ENCODE data around the gene RPL14. TPM values are rescaled to one million over a fixed set of nuclear protein-coding genes. Genes with fewer than 3 reads are reported as not detected.

The RPL14 gene
- total and polyA plus RNA-seq, 2 of the 13 experiments (the other 11 are each of a cell fraction or from before 2014, with no cell fraction given): 502 to 1,291 TPM

- no peak for TF ChIP-seq CHD4 (IDR thresholded peaks at IDR 0.05; ENCODE audit: borderline replicate concordance, low read length)
- no peak for TF ChIP-seq HMG20A (CRISPR knock-in tag; IDR thresholded peaks at IDR 0.05; ENCODE audit: borderline replicate concordance)
- no peak for TF ChIP-seq ZNF652 (CRISPR knock-in tag; IDR thresholded peaks at IDR 0.05; ENCODE audit: borderline replicate concordance, low read depth)
- no peak for TF ChIP-seq SUZ12 (IDR thresholded peaks at IDR 0.05; ENCODE audit: low read depth, low read length)
- TF ChIP-seq RARA (CRISPR knock-in tag; IDR thresholded peaks at IDR 0.05): 0 out of 2 replicates have a peak, but pooled peaks have one; percentile 5
Observed at GRCh38 chr3:40456940-40457823, at the start of gene RPL14 (continued).

- intact Hi-C loops (cut with micrococcal nuclease; ENCODE audit: unreplicated experiment) (no loop called here), in situ Hi-C loops (cut with HindIII; ENCODE audit: extremely low pct_ligation_motif_present, low pct_unique_long_range_greater_than_20kb) (no loop called here)
- H3K4me1 ChIP-seq (ENCODE audit: insufficient read depth, low read length): no peaks in the 10 kb centered on the region
- H3K79me2 ChIP-seq (ENCODE audit: insufficient read depth, low read length): no peaks in the 10 kb centered on the region
- H3K9ac ChIP-seq (ENCODE audit: insufficient read depth, low read depth, low read length): no peak overlapping the region
- DNase-seq (ENCODE audit: low spot score): no peak
- no peak for FAIRE-seq
- POLR2A ChIA-PET: no interaction called here
- WGBS (ENCODE audit: low lambda C conversion rate): 38% methylated on average over 3 of the region's 3 CpGs
- no peak overlapping the region for H3K27ac ChIP-seq (ENCODE audit: extremely low read length, insufficient read depth, low read length)
- ATAC-seq: no peak
- no peak overlapping the region for H3K4me3 ChIP-seq (replicated peaks in 1 of 3; ENCODE audit: insufficient read depth in 1 of 3, low read depth in 2 of 3, low read length in 3 of 3)
- CTCF ChIA-PET (ENCODE audit: low intra/inter-chr PET ratio, low total read pairs): no interaction called here
- no peaks in the 10 kb centered on the region for H4K20me1 ChIP-seq (ENCODE audit: insufficient read depth, low read length)
- H3K27me3 ChIP-seq (ENCODE audit: control insufficient read depth in 1 of 2, insufficient read depth in 2 of 2, low read length in 2 of 2): no peaks in the 10 kb centered on the region; a peak in 1 of 5 replicates
- H2AFZ ChIP-seq (ENCODE audit: low read length): no peak overlapping the region
- no peak overlapping the region for H3K4me2 ChIP-seq (ENCODE audit: low read depth, low read length)
- no peaks in the 10 kb centered on the region for H3K9me3 ChIP-seq (ENCODE audit: low read length)
- no peaks in the 10 kb centered on the region for H3K36me3 ChIP-seq (replicated peaks in 1 of 2; ENCODE audit: control insufficient read depth in 1 of 2, insufficient read depth in 2 of 2, low read length in 2 of 2)
- BruUV-seq (replicated peaks): no TSS peak
- TF ChIP-seq KIAA2018 (CRISPR knock-in tag; IDR thresholded peaks at IDR 0.05; ENCODE audit: borderline replicate concordance): no peak
- no peak for TF ChIP-seq EZH2 (conservative IDR thresholded peaks at IDR 0.05; ENCODE audit: low read depth, low read length)
- TF ChIP-seq, protein P1, sequence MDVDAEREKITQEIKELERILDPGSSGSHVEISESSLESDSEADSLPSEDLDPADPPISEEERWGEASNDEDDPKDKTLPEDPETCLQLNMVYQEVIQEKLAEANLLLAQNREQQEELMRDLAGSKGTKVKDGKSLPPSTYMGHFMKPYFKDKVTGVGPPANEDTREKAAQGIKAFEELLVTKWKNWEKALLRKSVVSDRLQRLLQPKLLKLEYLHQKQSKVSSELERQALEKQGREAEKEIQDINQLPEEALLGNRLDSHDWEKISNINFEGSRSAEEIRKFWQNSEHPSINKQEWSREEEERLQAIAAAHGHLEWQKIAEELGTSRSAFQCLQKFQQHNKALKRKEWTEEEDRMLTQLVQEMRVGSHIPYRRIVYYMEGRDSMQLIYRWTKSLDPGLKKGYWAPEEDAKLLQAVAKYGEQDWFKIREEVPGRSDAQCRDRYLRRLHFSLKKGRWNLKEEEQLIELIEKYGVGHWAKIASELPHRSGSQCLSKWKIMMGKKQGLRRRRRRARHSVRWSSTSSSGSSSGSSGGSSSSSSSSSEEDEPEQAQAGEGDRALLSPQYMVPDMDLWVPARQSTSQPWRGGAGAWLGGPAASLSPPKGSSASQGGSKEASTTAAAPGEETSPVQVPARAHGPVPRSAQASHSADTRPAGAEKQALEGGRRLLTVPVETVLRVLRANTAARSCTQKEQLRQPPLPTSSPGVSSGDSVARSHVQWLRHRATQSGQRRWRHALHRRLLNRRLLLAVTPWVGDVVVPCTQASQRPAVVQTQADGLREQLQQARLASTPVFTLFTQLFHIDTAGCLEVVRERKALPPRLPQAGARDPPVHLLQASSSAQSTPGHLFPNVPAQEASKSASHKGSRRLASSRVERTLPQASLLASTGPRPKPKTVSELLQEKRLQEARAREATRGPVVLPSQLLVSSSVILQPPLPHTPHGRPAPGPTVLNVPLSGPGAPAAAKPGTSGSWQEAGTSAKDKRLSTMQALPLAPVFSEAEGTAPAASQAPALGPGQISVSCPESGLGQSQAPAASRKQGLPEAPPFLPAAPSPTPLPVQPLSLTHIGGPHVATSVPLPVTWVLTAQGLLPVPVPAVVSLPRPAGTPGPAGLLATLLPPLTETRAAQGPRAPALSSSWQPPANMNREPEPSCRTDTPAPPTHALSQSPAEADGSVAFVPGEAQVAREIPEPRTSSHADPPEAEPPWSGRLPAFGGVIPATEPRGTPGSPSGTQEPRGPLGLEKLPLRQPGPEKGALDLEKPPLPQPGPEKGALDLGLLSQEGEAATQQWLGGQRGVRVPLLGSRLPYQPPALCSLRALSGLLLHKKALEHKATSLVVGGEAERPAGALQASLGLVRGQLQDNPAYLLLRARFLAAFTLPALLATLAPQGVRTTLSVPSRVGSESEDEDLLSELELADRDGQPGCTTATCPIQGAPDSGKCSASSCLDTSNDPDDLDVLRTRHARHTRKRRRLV (CRISPR knock-in tag; IDR thresholded peaks at IDR 0.05): no peak
- no peak for TF ChIP-seq MAFF (IDR thresholded peaks at IDR 0.05; ENCODE audit: low read depth, low read length)
Observed at GRCh38 chr3:40407611-40408010, 49.5 kb upstream of the RPL14 start.
